ENCODE measurements around the gene MGAT5B.

GRCh38 chr17:76911299-76912017 is 43.3 kb downstream of the MGAT5B start:
- TF ChIP-seq EP300 (IDR thresholded peaks at IDR 0.05) (no peak), POLR2AphosphoS5 (IDR thresholded peaks at IDR 0.05) (no peak)

All from stomach (tissue), 4 donors.